TTC549 (cell line): ENCODE measurements around the gene ADAMTSL2.
"Not testable (repeated sequence)": the region's sequence is repeated elsewhere in the genome, so short reads cannot be mapped to it uniquely, and the experiment has no call there.

Experiments used
- FAIRE-seq: peaks from 2 replicates; lab custom pipeline; 2012; peaks lifted over from hg19 to GRCh38; lab: Jason Lieb, UNC

ADAMTSL2 gene

GRCh38 chr9:133560311-133560710 is 25.8 kb downstream of the ADAMTSL2 start:
- no peak for FAIRE-seq

GRCh38 chr9:133560944-133561343 is 26.4 kb downstream of the ADAMTSL2 start:
- FAIRE-seq = no peak

- FAIRE-seq = no peak
Measured at GRCh38 chr9:133561976-133562554, 27.6 kb downstream of the ADAMTSL2 start.

- FAIRE-seq = no peak
Measured at GRCh38 chr9:133562611-133563290, 28.2 kb downstream of the ADAMTSL2 start.

GRCh38 chr9:133563291-133563796 is 28.8 kb downstream of the ADAMTSL2 start:
- FAIRE-seq = no peak

GRCh38 chr9:133563814-133564213 is 29.3 kb downstream of the ADAMTSL2 start:
- FAIRE-seq = not testable (repeated sequence)

GRCh38 chr9:133564451-133565116 is 30.1 kb downstream of the ADAMTSL2 start:
- FAIRE-seq = no peak

- FAIRE-seq = no peak
Measured at GRCh38 chr9:133566382-133566781, 31.9 kb downstream of the ADAMTSL2 start.

GRCh38 chr9:133566817-133567216 is 32.3 kb downstream of the ADAMTSL2 start:
- no peak for FAIRE-seq

GRCh38 chr9:133568186-133568585 is 33.7 kb downstream of the ADAMTSL2 start:
- no peak for FAIRE-seq

- no peak for FAIRE-seq
Measured at GRCh38 chr9:133569121-133569785, 34.7 kb downstream of the ADAMTSL2 start.

- no peak for FAIRE-seq
Measured at GRCh38 chr9:133569891-133570690, 35.6 kb downstream of the ADAMTSL2 start.

GRCh38 chr9:133570691-133571080 is 36.2 kb downstream of the ADAMTSL2 start:
- FAIRE-seq = no peak

- FAIRE-seq = no peak
Measured at GRCh38 chr9:133571391-133571890, 36.9 kb downstream of the ADAMTSL2 start.

GRCh38 chr9:133571896-133572595 is 37.5 kb downstream of the ADAMTSL2 start:
- FAIRE-seq = no peak

- no peak for FAIRE-seq
Measured at GRCh38 chr9:133572821-133573361, 38.4 kb downstream of the ADAMTSL2 start.

GRCh38 chr9:133573791-133574515 is 39.4 kb downstream of the ADAMTSL2 start:
- FAIRE-seq = no peak

- FAIRE-seq = no peak
Measured at GRCh38 chr9:133574771-133575170, 40.3 kb downstream of the ADAMTSL2 start.

GRCh38 chr9:133575186-133576030 is 40.9 kb downstream of the ADAMTSL2 start:
- FAIRE-seq = no peak
